GM12874 (cell line): ENCODE results near the gene MAP3K19.

Experiments
- TF ChIP-seq, protein P1 (sequence below): IDR thresholded peaks from 2 replicates; pipeline ENCODE4 v1.5.1; 2011; ENCODE audit warnings: low read depth, mild to moderate bottlenecking, control low read depth, low read length, moderate library complexity; ENCODE audit not compliant: insufficient read depth

The MAP3K19 gene

DNA sequence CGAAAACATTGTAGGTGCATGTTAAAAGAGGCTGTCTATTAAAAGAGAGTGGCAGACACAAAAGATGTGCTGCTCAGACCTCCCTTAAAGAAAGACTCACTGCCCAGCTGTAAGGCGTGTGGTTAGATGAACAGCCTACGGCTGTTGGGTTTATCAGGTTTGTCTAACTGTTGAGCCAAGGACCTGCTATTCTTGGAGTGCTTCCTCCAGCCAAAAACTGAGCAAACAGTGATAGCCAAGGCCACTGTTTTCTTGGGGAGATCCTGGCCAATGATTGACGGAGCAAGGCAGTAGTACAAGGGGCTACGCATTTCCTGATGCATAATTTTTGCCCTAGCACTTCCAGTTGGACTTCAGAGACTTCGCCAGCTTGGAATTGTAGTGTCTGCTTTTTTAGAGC, 3.4 kb upstream of the MAP3K19 start:
- TF ChIP-seq, protein P1, sequence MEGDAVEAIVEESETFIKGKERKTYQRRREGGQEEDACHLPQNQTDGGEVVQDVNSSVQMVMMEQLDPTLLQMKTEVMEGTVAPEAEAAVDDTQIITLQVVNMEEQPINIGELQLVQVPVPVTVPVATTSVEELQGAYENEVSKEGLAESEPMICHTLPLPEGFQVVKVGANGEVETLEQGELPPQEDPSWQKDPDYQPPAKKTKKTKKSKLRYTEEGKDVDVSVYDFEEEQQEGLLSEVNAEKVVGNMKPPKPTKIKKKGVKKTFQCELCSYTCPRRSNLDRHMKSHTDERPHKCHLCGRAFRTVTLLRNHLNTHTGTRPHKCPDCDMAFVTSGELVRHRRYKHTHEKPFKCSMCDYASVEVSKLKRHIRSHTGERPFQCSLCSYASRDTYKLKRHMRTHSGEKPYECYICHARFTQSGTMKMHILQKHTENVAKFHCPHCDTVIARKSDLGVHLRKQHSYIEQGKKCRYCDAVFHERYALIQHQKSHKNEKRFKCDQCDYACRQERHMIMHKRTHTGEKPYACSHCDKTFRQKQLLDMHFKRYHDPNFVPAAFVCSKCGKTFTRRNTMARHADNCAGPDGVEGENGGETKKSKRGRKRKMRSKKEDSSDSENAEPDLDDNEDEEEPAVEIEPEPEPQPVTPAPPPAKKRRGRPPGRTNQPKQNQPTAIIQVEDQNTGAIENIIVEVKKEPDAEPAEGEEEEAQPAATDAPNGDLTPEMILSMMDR: no peak

DNA sequence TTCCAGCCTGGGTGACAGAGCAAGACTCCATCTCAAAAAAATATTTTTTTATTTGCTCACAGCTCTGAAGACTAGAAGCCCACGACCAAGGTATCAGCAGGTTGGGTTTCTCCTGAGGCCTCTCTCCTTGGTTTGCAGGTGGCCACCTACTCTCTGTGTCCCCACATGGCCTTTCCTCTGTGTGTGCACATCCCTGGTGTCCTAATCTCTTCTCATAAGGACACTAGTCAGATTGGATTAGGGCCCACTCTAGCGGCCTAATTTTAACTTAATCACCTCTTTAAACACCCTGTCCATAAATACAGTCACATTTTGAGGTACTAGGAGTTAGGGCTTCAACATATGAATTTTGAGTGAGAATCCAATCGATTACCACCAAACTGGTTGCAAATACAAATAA, 2.9 kb upstream of the MAP3K19 start:
- TF ChIP-seq, protein P1: no peak

DNA sequence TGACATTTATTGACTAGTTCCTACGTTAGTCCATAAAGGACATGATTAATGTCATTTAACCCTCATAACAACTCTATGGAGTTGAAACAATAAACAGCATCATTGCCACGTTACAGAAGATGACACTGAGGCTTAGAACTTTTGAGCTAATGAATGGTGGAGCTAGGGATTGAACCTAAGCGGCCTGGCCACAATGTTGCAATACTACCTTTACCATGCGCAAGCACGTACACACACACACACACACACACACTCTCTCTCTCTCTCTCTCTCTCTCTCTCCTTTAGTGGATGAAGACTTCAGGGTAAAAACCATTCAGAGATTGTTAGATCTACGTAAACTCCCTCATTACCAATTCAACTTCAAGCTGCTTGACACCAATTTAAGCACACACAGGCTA, 875 bp upstream of the MAP3K19 start:
- TF ChIP-seq, protein P1: no peak

DNA sequence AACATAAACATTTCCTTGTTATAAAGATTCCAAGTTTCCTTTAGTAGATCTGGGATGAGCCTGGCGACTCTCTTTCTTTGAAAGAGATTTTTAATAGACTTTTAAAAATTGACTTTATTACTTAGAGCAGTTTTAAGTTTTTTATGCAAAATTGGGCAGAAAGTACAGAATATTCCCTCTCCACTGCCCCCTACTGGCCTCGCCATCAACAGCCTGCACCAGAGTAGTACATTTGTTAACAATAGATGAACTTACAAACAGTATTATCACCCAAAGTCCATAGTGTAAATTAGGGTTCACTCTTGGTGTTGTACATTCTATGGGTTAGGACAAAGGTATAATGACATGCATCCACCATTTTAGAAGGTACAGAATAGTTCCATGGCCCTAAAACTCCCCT, 3.9 kb downstream of the MAP3K19 start:
- TF ChIP-seq, protein P1: peak; percentile 59; the same call in 1 of the 2 replicates

DNA sequence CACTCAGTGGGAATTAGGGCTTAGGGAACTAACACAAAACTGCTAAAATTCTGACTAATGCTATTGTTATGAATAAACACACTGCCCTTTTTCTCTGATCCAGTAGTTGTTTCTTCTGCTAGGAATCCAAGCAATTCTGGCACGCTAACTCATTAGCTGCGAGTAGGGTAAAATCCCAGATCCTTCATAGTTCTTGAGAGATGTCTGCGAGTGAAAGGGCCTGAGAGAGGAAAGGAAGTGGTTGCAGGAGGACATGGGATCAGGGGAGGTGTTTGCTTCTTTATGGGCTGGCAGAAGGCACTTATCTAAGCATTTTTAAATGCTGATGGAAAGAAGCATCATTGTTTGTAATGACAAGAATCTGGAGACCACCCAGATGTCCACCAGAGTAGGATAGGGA, 9.4 kb downstream of the MAP3K19 start:
- TF ChIP-seq, protein P1: no peak

DNA sequence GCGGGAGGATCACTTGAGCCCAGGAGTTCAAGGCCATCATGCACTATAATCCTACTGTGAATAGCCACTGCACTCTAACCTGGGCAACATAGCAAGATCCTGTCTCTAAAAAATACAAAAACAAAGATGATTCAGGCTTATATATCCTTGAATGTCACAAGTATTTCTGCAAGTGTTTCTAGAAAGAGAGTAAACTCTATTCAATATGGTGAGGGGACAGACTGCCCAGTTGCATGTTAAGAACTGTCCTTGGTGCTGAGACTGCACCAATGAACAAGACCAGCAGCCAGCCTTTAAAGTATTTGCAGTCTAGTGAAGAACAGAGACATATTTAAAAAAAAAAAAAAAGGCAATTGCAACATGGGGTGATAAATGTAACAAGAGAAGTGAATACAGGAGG, 16.4 kb downstream of the MAP3K19 start:
- TF ChIP-seq, protein P1: no peak

DNA sequence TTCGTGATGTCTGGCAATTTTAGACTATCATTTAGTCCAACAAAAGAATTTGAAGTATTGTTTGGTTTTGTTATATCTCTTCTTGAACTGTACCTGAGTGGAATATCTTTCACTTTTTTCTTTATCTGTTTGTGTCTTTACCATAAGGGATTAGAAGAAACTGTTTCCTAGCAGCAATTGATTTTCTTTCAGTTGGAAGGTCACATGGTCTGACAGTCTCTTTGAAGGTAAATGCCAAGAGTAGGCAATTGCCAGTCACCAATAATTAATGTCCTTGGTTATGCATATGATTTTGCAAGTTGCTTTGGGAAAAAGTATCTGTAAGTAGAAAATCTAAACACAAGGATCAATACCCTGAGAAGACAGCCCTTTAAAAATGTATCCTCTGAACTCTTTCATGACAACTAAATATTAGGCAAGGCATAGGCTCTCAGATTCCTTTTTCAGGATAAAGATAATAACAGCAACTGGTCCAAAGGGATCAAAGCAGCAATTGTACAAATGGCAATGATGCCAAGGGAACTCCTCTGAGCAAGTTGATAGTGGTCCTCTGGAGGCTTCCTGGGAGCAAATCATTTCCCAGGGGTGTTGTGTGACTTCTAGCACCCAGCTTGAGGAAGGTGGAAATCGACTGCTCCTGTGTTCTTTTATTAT, 17.6 kb downstream of the MAP3K19 start:
- TF ChIP-seq, protein P1: no peak
